COLO668 (cell line): ENCODE measurements around the gene TNIP2.
"Not testable (repeated sequence)": the region's sequence is repeated elsewhere in the genome, so short reads cannot be mapped to it uniquely, and the experiment has no call there.

ENCODE experiments used
- DNase-seq: peaks from one replicate; lab custom pipeline; 2025; ENCODE audit not compliant: unreplicated experiment; lab: John Stamatoyannopoulos, UW

The TNIP2 gene

GRCh38 chr4:2745981-2746806 is 9.9 kb downstream of the TNIP2 start:
- peak; percentile 9 for DNase-seq

GRCh38 chr4:2745516-2745915 is 10.6 kb downstream of the TNIP2 start:
- no peak for DNase-seq

GRCh38 chr4:2744576-2745270 is 11.4 kb downstream of the TNIP2 start:
- no peak for DNase-seq

GRCh38 chr4:2743518-2744445 is 12.4 kb downstream of the TNIP2 start:
- peak; percentile 12 for DNase-seq

- no peak for DNase-seq
Measured at GRCh38 chr4:2742823-2743517, 13.2 kb downstream of the TNIP2 start.

GRCh38 chr4:2742081-2742822 is 13.9 kb downstream of the TNIP2 start:
- no peak for DNase-seq

GRCh38 chr4:2741626-2742025 is 14.5 kb downstream of the TNIP2 start:
- DNase-seq: no peak

GRCh38 chr4:2738296-2738695 is 17.8 kb downstream of the TNIP2 start:
- DNase-seq: not testable (repeated sequence)

GRCh38 chr4:2735869-2736268 is 20.3 kb downstream of the TNIP2 start:
- no peak for DNase-seq

- no peak for DNase-seq
Measured at GRCh38 chr4:2734612-2735011, 21.5 kb downstream of the TNIP2 start.

GRCh38 chr4:2733844-2734574 is 22.1 kb downstream of the TNIP2 start:
- DNase-seq: no peak

- no peak for DNase-seq
Measured at GRCh38 chr4:2733001-2733843, 22.9 kb downstream of the TNIP2 start.

GRCh38 chr4:2732526-2732925 is 23.6 kb downstream of the TNIP2 start:
- DNase-seq: no peak

GRCh38 chr4:2731907-2732317 is 24.2 kb downstream of the TNIP2 start:
- no peak for DNase-seq

- no peak for DNase-seq
Measured at GRCh38 chr4:2729533-2729875, 26.6 kb downstream of the TNIP2 start.

GRCh38 chr4:2728806-2729532 is 27.2 kb downstream of the TNIP2 start:
- no peak for DNase-seq

- no peak for DNase-seq
Measured at GRCh38 chr4:2728221-2728620, 27.9 kb downstream of the TNIP2 start.

- not testable (repeated sequence) for DNase-seq
Measured at GRCh38 chr4:2726881-2727280, 29.3 kb downstream of the TNIP2 start.
